Measurements from ENCODE around the gene OR2F2. TPM values are rescaled to one million over a fixed set of nuclear protein-coding genes. Genes with fewer than 3 reads are reported as not detected.

Gene OR2F2
- total RNA-seq, 2 experiments from 2014 or later, result not detected

DNA sequence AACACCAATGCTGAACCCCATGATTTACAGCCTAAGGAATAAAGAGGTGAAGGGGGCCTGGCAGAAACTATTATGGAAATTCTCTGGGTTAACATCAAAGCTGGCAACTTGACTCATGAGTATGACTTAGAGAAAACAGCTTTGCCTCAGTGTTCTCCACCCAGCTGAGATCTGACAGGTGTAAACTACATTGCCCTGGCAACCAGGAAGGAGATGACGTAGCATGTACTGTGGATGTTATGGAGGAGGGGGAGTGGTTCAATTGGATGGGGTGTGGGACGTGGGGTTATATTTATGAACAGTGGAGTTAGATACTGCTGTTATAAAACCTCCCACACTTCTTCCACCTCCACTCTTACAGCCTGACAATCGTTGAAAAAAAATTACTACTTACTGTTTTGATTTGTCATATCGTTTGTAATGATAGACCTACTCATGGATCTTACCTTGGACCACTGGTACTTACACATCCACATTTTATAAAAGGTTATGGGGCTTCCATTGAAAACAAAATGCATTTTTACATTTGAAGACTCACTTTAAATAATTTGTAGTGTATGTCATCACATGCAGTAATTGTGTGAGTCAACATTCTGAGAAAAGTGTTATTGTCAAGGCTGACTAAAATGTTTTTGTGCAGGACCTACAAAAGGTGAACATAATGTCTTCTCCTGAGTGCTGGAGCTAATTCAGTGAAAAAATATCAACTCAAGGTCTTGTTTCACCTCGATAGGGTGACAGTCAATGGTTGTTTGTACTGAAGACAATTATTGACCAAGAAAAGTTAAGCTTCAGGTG is 26.0 kb downstream of the OR2F2 start:
- no peak for DNase-seq
- no peak overlapping the region for H3K27ac Mint-ChIP-seq
- no peaks in the 10 kb centered on the region for H3K9me3 Mint-ChIP-seq
- H3K36me3 Mint-ChIP-seq (ENCODE audit: low read depth), result no peaks in the 10 kb centered on the region
- intact Hi-C loops (cut with micrococcal nuclease), result no loop called here
- no peak overlapping the region for H3K4me3 Mint-ChIP-seq
- CTCF ChIA-PET, result no interaction called here
- no peaks in the 10 kb centered on the region for H3K4me1 Mint-ChIP-seq (ENCODE audit: low read depth)
- peaks cover 2% of the 10 kb centered on the region for H3K27me3 Mint-ChIP-seq (ENCODE audit: low read depth)

GRCh38 chr7:143965280-143965679 is 30.2 kb downstream of the OR2F2 start:
- intact Hi-C loops (cut with micrococcal nuclease), result no loop called here
- DNase-seq, result no peak
- CTCF ChIA-PET, result no interaction called here
- Mint-ChIP-seq H3K36me3 (ENCODE audit: low read depth) (no peaks in the 10 kb centered on the region), H3K4me1 (ENCODE audit: low read depth) (no peaks in the 10 kb centered on the region), H3K4me3 (no peak overlapping the region), H3K27ac (no peak overlapping the region), H3K9me3 (peaks cover 1% of the 10 kb centered on the region), H3K27me3 (ENCODE audit: low read depth) (no peaks in the 10 kb centered on the region)

- intact Hi-C loops (cut with micrococcal nuclease), result no loop called here
- H3K9me3 Mint-ChIP-seq, result peaks cover 1% of the 10 kb centered on the region
- DNase-seq, result no peak
- no peak overlapping the region for H3K27ac Mint-ChIP-seq
- no peaks in the 10 kb centered on the region for H3K4me1 Mint-ChIP-seq (ENCODE audit: low read depth)
- H3K36me3 Mint-ChIP-seq (ENCODE audit: low read depth), result no peaks in the 10 kb centered on the region
- no peaks in the 10 kb centered on the region for H3K27me3 Mint-ChIP-seq (ENCODE audit: low read depth)
- CTCF ChIA-PET, result interaction anchor here (1.0 kb wide), 1 partner anchor 161 kb away, joined by 3 read pairs; no protein-coding TSS in a partner anchor
- H3K4me3 Mint-ChIP-seq, result no peak overlapping the region
These were observed 32.4 kb downstream of the OR2F2 start for GRCh38 chr7:143967398-143967797.

GRCh38 chr7:143973870-143974416 is 38.9 kb downstream of the OR2F2 start:
- Mint-ChIP-seq H3K4me3 (no peak overlapping the region), H3K36me3 (ENCODE audit: low read depth) (no peaks in the 10 kb centered on the region), H3K9me3 (no peaks in the 10 kb centered on the region), H3K4me1 (ENCODE audit: low read depth) (no peaks in the 10 kb centered on the region), H3K27ac (no peak overlapping the region), H3K27me3 (ENCODE audit: low read depth) (no peaks in the 10 kb centered on the region)
- intact Hi-C loops (cut with micrococcal nuclease), result no loop called here
- DNase-seq, result no peak
- CTCF ChIA-PET, result no interaction called here

GRCh38 chr7:143974459-143974858 is 39.4 kb downstream of the OR2F2 start:
- DNase-seq, result no peak
- intact Hi-C loops (cut with micrococcal nuclease), result no loop called here
- no peaks in the 10 kb centered on the region for H3K4me1 Mint-ChIP-seq (ENCODE audit: low read depth)
- no peaks in the 10 kb centered on the region for H3K9me3 Mint-ChIP-seq
- no peaks in the 10 kb centered on the region for H3K27me3 Mint-ChIP-seq (ENCODE audit: low read depth)
- no peak overlapping the region for H3K27ac Mint-ChIP-seq
- no peaks in the 10 kb centered on the region for H3K36me3 Mint-ChIP-seq (ENCODE audit: low read depth)
- H3K4me3 Mint-ChIP-seq, result no peak overlapping the region
- CTCF ChIA-PET, result no interaction called here

- CTCF ChIA-PET, result no interaction called here
- no peaks in the 10 kb centered on the region for H3K36me3 Mint-ChIP-seq (ENCODE audit: low read depth)
- no peak overlapping the region for H3K27ac Mint-ChIP-seq
- H3K4me3 Mint-ChIP-seq, result no peak overlapping the region
- intact Hi-C loops (cut with micrococcal nuclease), result loop anchor here (1.0 kb wide), 1 partner anchor 74 kb away; no protein-coding TSS in a partner anchor
- H3K9me3 Mint-ChIP-seq, result no peaks in the 10 kb centered on the region
- no peaks in the 10 kb centered on the region for H3K27me3 Mint-ChIP-seq (ENCODE audit: low read depth)
- peak; percentile 18 for DNase-seq
- no peaks in the 10 kb centered on the region for H3K4me1 Mint-ChIP-seq (ENCODE audit: low read depth)
These were observed 40.6 kb downstream of the OR2F2 start for GRCh38 chr7:143975617-143976016.

GRCh38 chr7:143978585-143978984 is 43.6 kb downstream of the OR2F2 start:
- Mint-ChIP-seq H3K36me3 (ENCODE audit: low read depth) (no peaks in the 10 kb centered on the region), H3K27ac (no peak overlapping the region), H3K4me1 (ENCODE audit: low read depth) (no peaks in the 10 kb centered on the region), H3K4me3 (no peak overlapping the region), H3K9me3 (no peaks in the 10 kb centered on the region), H3K27me3 (ENCODE audit: low read depth) (peaks cover 5% of the 10 kb centered on the region)
- CTCF ChIA-PET, result no interaction called here
- intact Hi-C loops (cut with micrococcal nuclease), result no loop called here
- DNase-seq, result no peak

- no peak for DNase-seq
- Mint-ChIP-seq H3K27ac (no peak overlapping the region), H3K9me3 (no peaks in the 10 kb centered on the region), H3K36me3 (ENCODE audit: low read depth) (no peaks in the 10 kb centered on the region), H3K4me1 (ENCODE audit: low read depth) (no peaks in the 10 kb centered on the region), H3K4me3 (no peak overlapping the region), H3K27me3 (ENCODE audit: low read depth) (peaks cover 5% of the 10 kb centered on the region)
- CTCF ChIA-PET, result no interaction called here
- intact Hi-C loops (cut with micrococcal nuclease), result no loop called here
These were observed 44.3 kb downstream of the OR2F2 start for GRCh38 chr7:143979359-143979758.

DNA sequence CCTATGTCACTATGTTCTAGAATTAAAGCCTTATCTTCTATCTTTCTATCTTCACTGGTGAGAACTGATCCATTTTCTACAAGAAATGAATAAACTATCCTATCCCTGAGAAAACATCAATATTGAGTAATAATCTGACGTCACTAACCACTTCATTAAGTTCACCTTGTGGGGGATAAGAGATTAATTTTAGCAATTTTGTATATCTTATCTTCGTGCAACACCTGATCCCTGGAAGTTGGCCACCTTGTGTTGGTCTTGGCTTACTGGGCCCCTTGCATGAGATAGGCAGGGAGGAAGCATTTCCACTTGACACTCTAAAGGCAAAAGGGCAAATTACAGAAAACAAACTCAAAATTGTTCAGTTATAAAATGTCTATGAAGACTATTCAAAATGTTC is 45.0 kb downstream of the OR2F2 start:
- Mint-ChIP-seq H3K4me3 (no peak overlapping the region), H3K36me3 (ENCODE audit: low read depth) (no peaks in the 10 kb centered on the region), H3K9me3 (no peaks in the 10 kb centered on the region), H3K4me1 (ENCODE audit: low read depth) (no peaks in the 10 kb centered on the region), H3K27ac (no peak overlapping the region), H3K27me3 (ENCODE audit: low read depth) (peaks cover 5% of the 10 kb centered on the region)
- CTCF ChIA-PET, result no interaction called here
- no peak for DNase-seq
- intact Hi-C loops (cut with micrococcal nuclease), result no loop called here

DNA sequence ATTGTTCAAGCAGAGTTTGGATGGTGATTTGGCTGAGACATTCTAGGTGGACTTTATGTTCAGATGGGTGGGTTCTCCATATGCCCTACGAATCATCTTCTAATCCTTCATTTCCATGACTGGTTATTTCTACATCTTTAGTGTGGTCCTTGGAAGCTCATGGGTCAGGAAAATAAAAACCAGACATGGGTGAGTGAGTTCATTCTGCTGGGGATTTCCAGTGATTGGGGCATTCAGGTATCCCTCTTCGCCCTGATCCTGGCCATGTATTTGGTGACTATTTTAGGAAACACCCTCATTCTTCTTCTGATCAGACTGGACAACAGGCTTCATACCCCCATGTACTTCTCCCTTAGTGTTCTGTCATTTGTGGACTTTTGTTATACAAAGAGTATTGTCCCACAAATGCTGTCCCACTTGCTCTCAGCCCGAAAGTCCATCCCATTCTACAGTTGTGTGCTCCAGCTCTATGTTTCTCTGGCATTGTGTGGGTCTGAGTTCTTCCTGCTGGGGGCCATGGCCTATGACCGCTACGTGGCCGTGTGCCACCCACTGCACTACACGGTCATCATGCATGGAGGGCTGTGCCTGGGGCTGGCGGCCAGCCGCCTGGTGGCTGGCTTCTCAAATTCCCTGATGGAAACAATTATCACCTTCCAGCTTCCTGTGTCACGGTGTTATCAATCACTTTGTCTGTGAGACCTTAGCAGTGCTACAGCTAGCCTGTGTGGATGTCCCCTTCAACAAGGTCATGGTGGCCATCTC is 45.9 kb downstream of the OR2F2 start:
- Mint-ChIP-seq H3K27me3 (ENCODE audit: low read depth) (peaks cover 5% of the 10 kb centered on the region), H3K9me3 (no peaks in the 10 kb centered on the region), H3K27ac (no peak overlapping the region), H3K4me1 (ENCODE audit: low read depth) (no peaks in the 10 kb centered on the region), H3K36me3 (ENCODE audit: low read depth) (no peaks in the 10 kb centered on the region), H3K4me3 (no peak overlapping the region)
- DNase-seq, result no peak
- CTCF ChIA-PET, result no interaction called here
- intact Hi-C loops (cut with micrococcal nuclease), result no loop called here

GRCh38 chr7:143983960-143984359 is 48.9 kb downstream of the OR2F2 start:
- CTCF ChIA-PET, result no interaction called here
- no peaks in the 10 kb centered on the region for H3K9me3 Mint-ChIP-seq
- no peak overlapping the region for H3K27ac Mint-ChIP-seq
- H3K27me3 Mint-ChIP-seq (ENCODE audit: low read depth), result peaks cover 5% of the 10 kb centered on the region
- intact Hi-C loops (cut with micrococcal nuclease), result no loop called here
- no peak for DNase-seq
- peaks cover 2% of the 10 kb centered on the region for H3K36me3 Mint-ChIP-seq (ENCODE audit: low read depth)
- H3K4me3 Mint-ChIP-seq, result no peak overlapping the region
- H3K4me1 Mint-ChIP-seq (ENCODE audit: low read depth), result peaks cover 14% of the 10 kb centered on the region
